Activated naive CD4-positive, alpha-beta T cell treated with anti-CD3 and anti-CD28 coated beads for 36 hours (primary cell): Measurements from ENCODE around the gene FOXR1. TPM values are rescaled to one million over a fixed set of nuclear protein-coding genes. Genes with fewer than 3 reads are reported as not detected.
"Not testable (repeated sequence)": the region's sequence is repeated elsewhere in the genome, so short reads cannot be mapped to it uniquely, and the experiment has no call there.

Experiments used
- CTCF ChIA-PET: fragments of 350-600 bp; sonication (Branson Sonifier 250); formaldehyde crosslinking; loops from one replicate; lab custom pipeline; 2021; ENCODE audit warnings: antibody characterized with exemption; lab: Charles Lee
- DNase-seq: peaks from one replicate; pipeline ENCODE4 v3.0.0-alpha.2; 2020
- H3K27ac Mint-ChIP-seq: one replicate; pipeline ENCODE4 v1.8.0; 2021; ENCODE audit warnings: mild to moderate bottlenecking, mixed read lengths
- H3K27me3 Mint-ChIP-seq: one replicate; pipeline ENCODE4 v1.8.0; 2021; ENCODE audit warnings: low read depth, mixed read lengths
- H3K36me3 Mint-ChIP-seq: one replicate; pipeline ENCODE4 v1.8.0; 2021; ENCODE audit warnings: low read depth, mixed read lengths
- H3K4me1 Mint-ChIP-seq: one replicate; pipeline ENCODE4 v1.8.0; 2021; ENCODE audit warnings: low read depth, mixed read lengths
- H3K4me3 Mint-ChIP-seq: one replicate; pipeline ENCODE4 v1.8.0; 2021; ENCODE audit warnings: mild to moderate bottlenecking, moderate library complexity, mixed read lengths
- H3K9me3 Mint-ChIP-seq: one replicate; pipeline ENCODE4 v1.8.0; 2021; ENCODE audit warnings: mixed read lengths
- intact Hi-C: fragments of 100-400 bp; cut with micrococcal nuclease; formaldehyde crosslinking; loops from one replicate; pipeline ENCODE4 v1.15.1; 2023
- total RNA-seq, 2 experiments: library from RNA; stranded (reverse); gene quantifications; one replicate each; pipeline ENCODE4 v1.2.3, GENCODE V29; 2021

The FOXR1 gene
- total RNA-seq, 2 experiments from 2014 or later = not detected

- intact Hi-C loops = no loop called here
- CTCF ChIA-PET = no interaction called here
- no peak overlapping the region for H3K27ac Mint-ChIP-seq
Measured at GRCh38 chr11:118979434-118979833, 7.9 kb downstream of the FOXR1 start.

GRCh38 chr11:118980191-118980881 is 8.8 kb downstream of the FOXR1 start:
- no peaks in the 10 kb centered on the region for H3K36me3 Mint-ChIP-seq
- intact Hi-C loops = no loop called here
- no peak overlapping the region for H3K27ac Mint-ChIP-seq
- no peak for DNase-seq
- no peaks in the 10 kb centered on the region for H3K27me3 Mint-ChIP-seq
- no peaks in the 10 kb centered on the region for H3K4me1 Mint-ChIP-seq
- no peak overlapping the region for H3K4me3 Mint-ChIP-seq
- CTCF ChIA-PET = no interaction called here
- no peaks in the 10 kb centered on the region for H3K9me3 Mint-ChIP-seq

More at GRCh38 chr11:118979434-118979833, 7.9 kb downstream of the FOXR1 start:
- Mint-ChIP-seq H3K36me3 (no peaks in the 10 kb centered on the region), H3K9me3 (no peaks in the 10 kb centered on the region), H3K4me3 (no peak overlapping the region), H3K27me3 (no peaks in the 10 kb centered on the region), H3K4me1 (no peaks in the 10 kb centered on the region)
- no peak for DNase-seq

GRCh38 chr11:118984337-118984736 is 12.8 kb downstream of the FOXR1 start:
- H3K27ac Mint-ChIP-seq, H3K36me3 Mint-ChIP-seq, H3K9me3 Mint-ChIP-seq, H3K27me3 Mint-ChIP-seq, DNase-seq, intact Hi-C loops, H3K4me3 Mint-ChIP-seq, H3K4me1 Mint-ChIP-seq: not testable (repeated sequence)
- CTCF ChIA-PET = interaction anchor here (1.0 kb wide), 1 partner anchor 83 kb away, joined by 3 read pairs; the partner anchor contains the start of gene VPS11

GRCh38 chr11:118984825-118985224 is 13.3 kb downstream of the FOXR1 start:
- H3K27ac Mint-ChIP-seq = no peak overlapping the region
- intact Hi-C loops = no loop called here
- CTCF ChIA-PET = interaction anchor here (1.0 to 1.2 kb wide), 2 partner anchors 82 to 295 kb away, joined by 3 read pairs; partner anchors contain the start of gene VPS11
- H3K27me3 Mint-ChIP-seq = no peaks in the 10 kb centered on the region
- no peaks in the 10 kb centered on the region for H3K9me3 Mint-ChIP-seq
- H3K36me3 Mint-ChIP-seq = no peaks in the 10 kb centered on the region
- no peak for DNase-seq
- H3K4me1 Mint-ChIP-seq = no peaks in the 10 kb centered on the region
- no peak overlapping the region for H3K4me3 Mint-ChIP-seq

GRCh38 chr11:118988280-118988679 is 16.7 kb downstream of the FOXR1 start:
- Mint-ChIP-seq H3K4me1 (no peaks in the 10 kb centered on the region), H3K4me3 (no peak overlapping the region), H3K9me3 (no peaks in the 10 kb centered on the region), H3K27ac (no peak overlapping the region), H3K36me3 (peaks cover 4% of the 10 kb centered on the region), H3K27me3 (no peaks in the 10 kb centered on the region)
- DNase-seq = no peak
- intact Hi-C loops = no loop called here
- CTCF ChIA-PET = no interaction called here

GRCh38 chr11:118991486-118992038 is 20.0 kb downstream of the FOXR1 start:
- DNase-seq, H3K4me1 Mint-ChIP-seq, intact Hi-C loops, H3K9me3 Mint-ChIP-seq, CTCF ChIA-PET, H3K4me3 Mint-ChIP-seq, H3K27me3 Mint-ChIP-seq, H3K27ac Mint-ChIP-seq: not testable (repeated sequence)
- H3K36me3 Mint-ChIP-seq = peaks cover 13% of the 10 kb centered on the region

- H3K4me1 Mint-ChIP-seq = peaks cover 33% of the 10 kb centered on the region
- CTCF ChIA-PET = interaction anchor here (0.6 to 2.2 kb wide), 4 partner anchors 20 to 185 kb away, joined by 3 to 6 read pairs (median 4); no protein-coding TSS in a partner anchor
- intact Hi-C loops = loop anchor here (1.0 to 5.0 kb wide), 6 partner anchors 21 to 210 kb away; partner anchors contain the start of genes CBL, DDX6, RPS25 and SLC37A4
Measured at GRCh38 chr11:118996926-118997626, 25.5 kb downstream of the FOXR1 start.

GRCh38 chr11:118997627-118998387 is 26.2 kb downstream of the FOXR1 start, which contains the start of gene CENATAC:
TSS of gene CENATAC (plus strand) at chr11:118998138. CDS start at chr11:118998198, 60 bp downstream.
- CTCF ChIA-PET = interaction anchor here (0.6 to 2.2 kb wide), 4 partner anchors 19 to 184 kb away, joined by 3 to 6 read pairs (median 4); no protein-coding TSS in a partner anchor
- H3K36me3 Mint-ChIP-seq = peaks cover 33% of the 10 kb centered on the region
- no peaks in the 10 kb centered on the region for H3K27me3 Mint-ChIP-seq
- H3K4me3 Mint-ChIP-seq = peak within 1 kb of the TSS; percentile 88
- H3K9me3 Mint-ChIP-seq = no peaks in the 10 kb centered on the region
- intact Hi-C loops = loop anchor here (1.0 to 5.0 kb wide), 9 partner anchors 20 to 323 kb away; partner anchors contain the start of genes CBL, DDX6, HYOU1 and RPS25
- peak; percentile 98 for DNase-seq
- H3K27ac Mint-ChIP-seq = peak within 1 kb of the TSS; percentile 96
- peaks cover 33% of the 10 kb centered on the region for H3K4me1 Mint-ChIP-seq

More at GRCh38 chr11:118996926-118997626, 25.5 kb downstream of the FOXR1 start:
- H3K36me3 Mint-ChIP-seq = peaks cover 34% of the 10 kb centered on the region
- H3K4me3 Mint-ChIP-seq = peak overlapping the region; percentile 88
- DNase-seq = peak; percentile 82
- no peaks in the 10 kb centered on the region for H3K27me3 Mint-ChIP-seq
- H3K9me3 Mint-ChIP-seq = no peaks in the 10 kb centered on the region
- peak overlapping the region; percentile 96 for H3K27ac Mint-ChIP-seq

GRCh38 chr11:118998388-118998717 is 26.8 kb downstream of the FOXR1 start:
- peaks cover 36% of the 10 kb centered on the region for H3K4me1 Mint-ChIP-seq
- no peaks in the 10 kb centered on the region for H3K9me3 Mint-ChIP-seq
- H3K27me3 Mint-ChIP-seq = no peaks in the 10 kb centered on the region
- peak; percentile 26 for DNase-seq
- peaks cover 37% of the 10 kb centered on the region for H3K36me3 Mint-ChIP-seq
- intact Hi-C loops = loop anchor here (1.0 to 5.0 kb wide), 5 partner anchors 59 to 323 kb away; partner anchors contain the start of genes CBL, DDX6 and HYOU1
- peak overlapping the region; percentile 88 for H3K4me3 Mint-ChIP-seq
- CTCF ChIA-PET = interaction anchor here (2.1 to 2.2 kb wide), 2 partner anchors 18 to 21 kb away, joined by 5 to 6 read pairs; no protein-coding TSS in a partner anchor
- H3K27ac Mint-ChIP-seq = peak overlapping the region; percentile 96

GRCh38 chr11:118998822-118999221 is 27.3 kb downstream of the FOXR1 start:
- CTCF ChIA-PET = interaction anchor here (0.7 to 2.2 kb wide), 3 partner anchors 18 to 33 kb away, joined by 3 to 6 read pairs (median 5); no protein-coding TSS in a partner anchor
- Mint-ChIP-seq H3K4me1 (peaks cover 36% of the 10 kb centered on the region), H3K9me3 (no peaks in the 10 kb centered on the region), H3K27ac (peak overlapping the region; percentile 96), H3K36me3 (peaks cover 37% of the 10 kb centered on the region), H3K4me3 (peak overlapping the region; percentile 88), H3K27me3 (no peaks in the 10 kb centered on the region)
- no peak for DNase-seq
- intact Hi-C loops = loop anchor here (1.0 to 5.0 kb wide), 5 partner anchors 58 to 322 kb away; partner anchors contain the start of genes CBL, DDX6 and HYOU1

- Mint-ChIP-seq H3K36me3 (peaks cover 33% of the 10 kb centered on the region), H3K9me3 (no peaks in the 10 kb centered on the region), H3K4me1 (peaks cover 35% of the 10 kb centered on the region), H3K4me3 (no peak overlapping the region), H3K27ac (no peak overlapping the region), H3K27me3 (no peaks in the 10 kb centered on the region)
- CTCF ChIA-PET = interaction anchor here (0.7 kb wide), 1 partner anchor 402 kb away, joined by 5 read pairs; no protein-coding TSS in a partner anchor
- intact Hi-C loops = no loop called here
- DNase-seq = no peak
Measured at GRCh38 chr11:119000906-119001305, 29.3 kb downstream of the FOXR1 start.
